ENCODE data around the gene PKD1. TPM values are rescaled to one million over a fixed set of nuclear protein-coding genes. Genes with fewer than 3 reads are reported as not detected.

The PKD1 gene
- total and polyA plus RNA-seq, 7 experiments from 2014 or later = 4.9 to 153 (median 97.6) TPM

DNA sequence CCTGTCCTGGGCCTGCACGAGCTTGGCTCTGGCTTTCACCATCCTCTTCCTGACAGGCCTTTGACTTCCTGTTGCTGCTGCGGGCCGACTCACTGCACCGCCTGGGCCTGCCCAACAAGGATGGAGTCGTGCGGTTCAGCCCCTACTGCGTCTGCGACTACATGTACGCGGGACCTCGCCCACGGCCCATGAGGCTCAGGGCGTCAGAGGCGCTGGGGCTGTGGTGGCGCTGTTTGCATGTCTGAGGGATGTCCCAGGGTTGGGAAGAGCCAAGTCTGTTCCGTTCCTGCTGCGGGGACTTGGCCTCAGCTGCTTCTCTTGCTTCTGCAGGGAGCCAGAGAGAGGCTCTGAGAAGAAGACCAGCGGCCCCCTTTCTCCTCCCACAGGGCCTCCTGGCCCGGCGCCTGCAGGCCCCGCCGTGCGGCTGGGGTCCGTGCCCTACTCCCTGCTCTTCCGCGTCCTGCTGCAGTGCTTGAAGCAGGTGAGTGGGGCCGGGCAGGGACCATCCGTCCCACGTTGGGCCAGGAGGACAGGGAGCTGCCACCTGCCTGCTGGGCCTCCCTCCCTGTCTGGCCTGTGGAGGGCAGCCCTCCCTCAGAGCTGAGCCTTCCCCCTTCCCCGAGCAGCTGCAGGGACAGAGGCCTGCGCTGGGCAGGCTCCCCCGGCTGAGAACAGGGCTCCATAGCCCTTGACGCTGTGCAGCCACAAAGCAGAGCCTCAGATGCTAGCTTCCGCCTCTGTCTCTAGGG lies 64.1 kb downstream of the PKD1 start:
- H3K4me3 ChIP-seq (ENCODE audit: low read length) = no peak overlapping the region
- ChIA-PET CTCF (interaction anchor here (0.6 kb wide), 1 partner anchor 778 kb away, joined by 3 read pairs; no protein-coding TSS in a partner anchor), POLR2A (no interaction called here)
- Mint-ChIP-seq H3K27ac (peak overlapping the region in 1 of 9 donors; percentile 31), H3K9me3 (peaks cover 0 to 2% (median 0%) of the 10 kb centered on the region in 11 donors), H3K4me3 (no peak overlapping the region), H3K4me1 (no peaks in the 10 kb centered on the region), H3K27me3 (no peaks in the 10 kb centered on the region), H3K36me3 (peaks cover 0 to 34% (median 4%) of the 10 kb centered on the region in 5 donors)
- DNase-seq (no peak), ATAC-seq (no peak)
- intact Hi-C loops (cut with micrococcal nuclease) = no loop called here
- peaks cover 0 to 70% (median 12%) of the 10 kb centered on the region in 3 experiments for H3K36me3 ChIP-seq (ENCODE audit: control insufficient read depth in 2 of 3, insufficient read depth in 3 of 3, low read length in 3 of 3)
- H3K27me3 ChIP-seq (ENCODE audit: control insufficient read depth in 2 of 2, insufficient read depth in 2 of 2, low read length in 2 of 2) = no peaks in the 10 kb centered on the region
- H3K4me1 ChIP-seq (ENCODE audit: control insufficient read depth in 2 of 2, insufficient read depth in 2 of 2, low read length in 2 of 2) = no peaks in the 10 kb centered on the region
- no peak overlapping the region for H3K27ac ChIP-seq (ENCODE audit: low read depth, low read length)
- no peaks in the 10 kb centered on the region for H3K9me3 ChIP-seq (ENCODE audit: control insufficient read depth in 2 of 3, low read length in 3 of 3)

GRCh38 chr16:2070576-2071453 lies 64.9 kb downstream of the PKD1 start:
- H3K9me3 ChIP-seq (ENCODE audit: control insufficient read depth in 2 of 3, low read length in 3 of 3) = no peaks in the 10 kb centered on the region
- ChIA-PET CTCF (interaction anchor here (0.6 kb wide), 1 partner anchor 777 kb away, joined by 3 read pairs; no protein-coding TSS in a partner anchor), POLR2A (no interaction called here)
- H3K36me3 Mint-ChIP-seq = peaks cover 3 to 39% (median 7%) of the 10 kb centered on the region in 5 donors
- H3K4me3 Mint-ChIP-seq = no peak overlapping the region
- DNase-seq (no peak), ATAC-seq (no peak)
- no peak overlapping the region for H3K27ac ChIP-seq (ENCODE audit: low read depth, low read length)
- peaks cover 0 to 2% (median 0%) of the 10 kb centered on the region in 11 donors for H3K9me3 Mint-ChIP-seq
- H3K36me3 ChIP-seq (ENCODE audit: control insufficient read depth in 2 of 3, insufficient read depth in 3 of 3, low read length in 3 of 3) = peaks cover 0 to 70% (median 12%) of the 10 kb centered on the region in 3 experiments
- no peaks in the 10 kb centered on the region for H3K27me3 Mint-ChIP-seq
- intact Hi-C loops (cut with micrococcal nuclease) = no loop called here
- no peak overlapping the region for H3K4me3 ChIP-seq (ENCODE audit: low read length)
- no peaks in the 10 kb centered on the region for H3K27me3 ChIP-seq (ENCODE audit: control insufficient read depth in 2 of 2, insufficient read depth in 2 of 2, low read length in 2 of 2)
- no peak overlapping the region for H3K27ac Mint-ChIP-seq
- no peaks in the 10 kb centered on the region for H3K4me1 Mint-ChIP-seq
- H3K4me1 ChIP-seq (ENCODE audit: control insufficient read depth in 2 of 2, insufficient read depth in 2 of 2, low read length in 2 of 2) = no peaks in the 10 kb centered on the region

DNA sequence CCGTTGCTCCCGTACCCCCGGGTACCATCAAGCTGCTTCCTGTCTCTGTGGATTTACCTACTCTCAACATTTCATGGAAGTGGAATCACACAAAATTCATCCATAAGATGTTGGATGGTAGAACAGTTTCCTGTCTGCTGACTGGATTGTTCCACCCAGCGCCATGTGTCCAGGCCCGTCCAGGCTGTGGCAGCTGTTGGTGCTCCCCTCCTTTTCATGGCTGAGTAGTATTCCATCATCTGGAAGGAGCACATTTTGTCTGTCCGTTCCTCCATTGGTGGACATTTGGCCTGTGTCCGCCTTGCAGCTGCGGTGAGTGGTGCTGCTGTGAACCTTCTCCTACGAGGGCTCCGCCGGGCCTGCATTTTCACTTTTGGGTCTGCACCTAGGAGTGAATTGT lies 69.6 kb downstream of the PKD1 start:
- no peaks in the 10 kb centered on the region for H3K4me1 Mint-ChIP-seq
- H3K27ac Mint-ChIP-seq = no peak overlapping the region
- POLR2A ChIA-PET = interaction anchor here (0.7 kb wide), 1 partner anchor 137 kb away, joined by 3 read pairs; no protein-coding TSS in a partner anchor
- H3K27ac ChIP-seq (ENCODE audit: low read depth, low read length) = no peak overlapping the region
- H3K27me3 Mint-ChIP-seq = no peaks in the 10 kb centered on the region
- CTCF ChIA-PET = no interaction called here
- H3K27me3 ChIP-seq (ENCODE audit: control insufficient read depth in 2 of 2, insufficient read depth in 2 of 2, low read length in 2 of 2) = no peaks in the 10 kb centered on the region
- peaks cover 0 to 68% (median 0%) of the 10 kb centered on the region in 3 experiments for H3K36me3 ChIP-seq (ENCODE audit: control insufficient read depth in 2 of 3, insufficient read depth in 3 of 3, low read length in 3 of 3)
- ATAC-seq (no peak), DNase-seq (no peak)
- peaks cover 0 to 2% (median 0%) of the 10 kb centered on the region in 11 donors for H3K9me3 Mint-ChIP-seq
- peaks cover 0 to 34% (median 8%) of the 10 kb centered on the region in 5 donors for H3K36me3 Mint-ChIP-seq
- intact Hi-C loops (cut with micrococcal nuclease) = no loop called here
- no peaks in the 10 kb centered on the region for H3K4me1 ChIP-seq (ENCODE audit: control insufficient read depth in 2 of 2, insufficient read depth in 2 of 2, low read length in 2 of 2)
- no peak overlapping the region for H3K4me3 Mint-ChIP-seq
- H3K4me3 ChIP-seq (ENCODE audit: low read length) = no peak overlapping the region
- no peaks in the 10 kb centered on the region for H3K9me3 ChIP-seq (ENCODE audit: control insufficient read depth in 2 of 3, low read length in 3 of 3)

- Mint-ChIP-seq H3K36me3 (peaks cover 0 to 28% (median 6%) of the 10 kb centered on the region in 5 donors), H3K4me1 (no peaks in the 10 kb centered on the region), H3K9me3 (no peaks in the 10 kb centered on the region), H3K4me3 (no peak overlapping the region), H3K27ac (no peak overlapping the region), H3K27me3 (no peaks in the 10 kb centered on the region)
- ChIA-PET CTCF (no interaction called here), POLR2A (no interaction called here)
- Histone ChIP-seq H3K27me3 (ENCODE audit: control insufficient read depth in 2 of 2, insufficient read depth in 2 of 2, low read length in 2 of 2) (no peaks in the 10 kb centered on the region), H3K9me3 (ENCODE audit: control insufficient read depth in 2 of 3, low read length in 3 of 3) (no peaks in the 10 kb centered on the region), H3K36me3 (ENCODE audit: control insufficient read depth in 2 of 3, insufficient read depth in 3 of 3, low read length in 3 of 3) (peaks cover 0 to 70% (median 0%) of the 10 kb centered on the region in 3 experiments), H3K4me1 (ENCODE audit: control insufficient read depth in 2 of 2, insufficient read depth in 2 of 2, low read length in 2 of 2) (no peaks in the 10 kb centered on the region), H3K4me3 (ENCODE audit: low read length) (no peak overlapping the region), H3K27ac (ENCODE audit: low read depth, low read length) (no peak overlapping the region)
- intact Hi-C loops (cut with micrococcal nuclease) = no loop called here
- DNase-seq (no peak), ATAC-seq (no peak)
These were observed 71.2 kb downstream of the PKD1 start for GRCh38 chr16:2064368-2064945.

GRCh38 chr16:2063861-2064260 lies 71.8 kb downstream of the PKD1 start:
- no peak overlapping the region for H3K4me3 ChIP-seq (ENCODE audit: low read length)
- H3K27me3 Mint-ChIP-seq = no peaks in the 10 kb centered on the region
- DNase-seq (no peak), ATAC-seq (no peak)
- no peak overlapping the region for H3K27ac ChIP-seq (ENCODE audit: low read depth, low read length)
- no peaks in the 10 kb centered on the region for H3K4me1 Mint-ChIP-seq
- intact Hi-C loops (cut with micrococcal nuclease) = no loop called here
- no peaks in the 10 kb centered on the region for H3K9me3 ChIP-seq (ENCODE audit: control insufficient read depth in 2 of 3, low read length in 3 of 3)
- POLR2A ChIA-PET = no interaction called here
- CTCF ChIA-PET = no interaction called here
- H3K9me3 Mint-ChIP-seq = no peaks in the 10 kb centered on the region
- no peak overlapping the region for H3K27ac Mint-ChIP-seq
- no peak overlapping the region for H3K4me3 Mint-ChIP-seq
- no peaks in the 10 kb centered on the region for H3K27me3 ChIP-seq (ENCODE audit: control insufficient read depth in 2 of 2, insufficient read depth in 2 of 2, low read length in 2 of 2)
- no peaks in the 10 kb centered on the region for H3K4me1 ChIP-seq (ENCODE audit: control insufficient read depth in 2 of 2, insufficient read depth in 2 of 2, low read length in 2 of 2)
- H3K36me3 ChIP-seq (ENCODE audit: control insufficient read depth in 2 of 3, insufficient read depth in 3 of 3, low read length in 3 of 3) = peaks cover 0 to 67% (median 0%) of the 10 kb centered on the region in 3 experiments
- H3K36me3 Mint-ChIP-seq = peaks cover 0 to 25% (median 6%) of the 10 kb centered on the region in 5 donors

- no peaks in the 10 kb centered on the region for H3K9me3 ChIP-seq (ENCODE audit: control insufficient read depth in 2 of 3, low read length in 3 of 3)
- ChIA-PET POLR2A (no interaction called here), CTCF (no interaction called here)
- ATAC-seq = no peak
- no peak overlapping the region for H3K27ac ChIP-seq (ENCODE audit: low read depth, low read length)
- H3K4me1 Mint-ChIP-seq = no peaks in the 10 kb centered on the region
- H3K27ac Mint-ChIP-seq = no peak overlapping the region
- no peaks in the 10 kb centered on the region for H3K9me3 Mint-ChIP-seq
- peaks cover 0 to 74% (median 0%) of the 10 kb centered on the region in 3 experiments for H3K36me3 ChIP-seq (ENCODE audit: control insufficient read depth in 2 of 3, insufficient read depth in 3 of 3, low read length in 3 of 3)
- no peak overlapping the region for H3K4me3 ChIP-seq (ENCODE audit: low read length)
- no peaks in the 10 kb centered on the region for H3K4me1 ChIP-seq (ENCODE audit: control insufficient read depth in 2 of 2, insufficient read depth in 2 of 2, low read length in 2 of 2)
- no peak for DNase-seq
- no peak overlapping the region for H3K4me3 Mint-ChIP-seq
- no peaks in the 10 kb centered on the region for H3K27me3 Mint-ChIP-seq
- peaks cover 0 to 21% (median 6%) of the 10 kb centered on the region in 5 donors for H3K36me3 Mint-ChIP-seq
- intact Hi-C loops (cut with micrococcal nuclease) = no loop called here
- H3K27me3 ChIP-seq (ENCODE audit: control insufficient read depth in 2 of 2, insufficient read depth in 2 of 2, low read length in 2 of 2) = no peaks in the 10 kb centered on the region
These were observed 72.9 kb downstream of the PKD1 start for GRCh38 chr16:2062801-2063200.
